SKM-1 (cell line): ENCODE data around the gene FBXO41.

Source experiments
- DNase-seq: peaks from one replicate; lab custom pipeline; 2025; ENCODE audit not compliant: unreplicated experiment; lab: John Stamatoyannopoulos, UW

The FBXO41 gene

DNA sequence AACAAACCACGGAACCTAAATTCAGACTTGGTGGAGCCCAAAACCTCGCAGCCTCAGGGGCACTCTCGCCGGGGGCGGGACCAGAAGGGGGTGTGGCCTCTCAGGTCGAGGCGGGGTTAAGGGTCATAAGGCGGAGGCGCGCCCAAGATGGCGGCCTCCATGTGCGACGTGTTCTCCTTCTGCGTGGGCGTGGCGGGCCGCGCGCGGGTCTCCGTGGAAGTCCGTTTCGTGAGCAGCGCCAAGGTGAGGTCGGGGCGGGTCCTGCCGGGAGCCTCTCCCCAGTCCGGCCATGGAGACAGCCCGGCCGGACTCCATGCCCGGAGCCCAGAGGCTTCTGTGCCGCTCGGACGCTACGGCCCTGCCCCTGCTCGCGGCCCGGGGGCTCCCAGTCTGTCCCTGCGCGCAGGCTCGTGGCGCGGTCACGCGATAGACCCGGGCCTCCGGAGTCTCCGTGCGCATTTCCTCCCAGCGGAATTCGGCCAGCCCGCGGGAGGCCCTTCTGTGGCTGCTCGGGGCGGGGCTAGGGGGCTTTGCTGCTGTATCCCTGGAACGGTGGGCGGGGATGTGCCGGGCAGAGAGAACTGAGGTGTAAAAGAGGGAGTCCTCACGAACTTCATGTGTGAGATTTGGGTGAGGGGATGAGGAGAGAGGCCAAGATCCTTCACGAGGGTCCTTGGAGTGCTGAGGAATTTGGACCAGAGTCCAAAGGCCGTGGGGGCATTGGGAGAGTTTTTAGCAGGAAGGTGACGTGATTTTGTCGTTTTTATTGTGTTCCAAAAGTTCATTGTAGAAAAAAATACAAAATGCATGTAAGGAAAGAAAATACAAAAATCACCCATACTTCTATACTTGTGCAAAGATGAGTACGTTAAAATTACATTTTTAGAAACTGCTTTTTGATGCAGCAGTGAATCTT lies 69.9 kb downstream of the FBXO41 start, which contains the start of gene SMYD5:
Gene SMYD5 (plus strand): TSS at position 126 of the 916 bp plus-strand sequence. CDS start 22 bp downstream, at position 148.
- DNase-seq, result peak; percentile 62

DNA sequence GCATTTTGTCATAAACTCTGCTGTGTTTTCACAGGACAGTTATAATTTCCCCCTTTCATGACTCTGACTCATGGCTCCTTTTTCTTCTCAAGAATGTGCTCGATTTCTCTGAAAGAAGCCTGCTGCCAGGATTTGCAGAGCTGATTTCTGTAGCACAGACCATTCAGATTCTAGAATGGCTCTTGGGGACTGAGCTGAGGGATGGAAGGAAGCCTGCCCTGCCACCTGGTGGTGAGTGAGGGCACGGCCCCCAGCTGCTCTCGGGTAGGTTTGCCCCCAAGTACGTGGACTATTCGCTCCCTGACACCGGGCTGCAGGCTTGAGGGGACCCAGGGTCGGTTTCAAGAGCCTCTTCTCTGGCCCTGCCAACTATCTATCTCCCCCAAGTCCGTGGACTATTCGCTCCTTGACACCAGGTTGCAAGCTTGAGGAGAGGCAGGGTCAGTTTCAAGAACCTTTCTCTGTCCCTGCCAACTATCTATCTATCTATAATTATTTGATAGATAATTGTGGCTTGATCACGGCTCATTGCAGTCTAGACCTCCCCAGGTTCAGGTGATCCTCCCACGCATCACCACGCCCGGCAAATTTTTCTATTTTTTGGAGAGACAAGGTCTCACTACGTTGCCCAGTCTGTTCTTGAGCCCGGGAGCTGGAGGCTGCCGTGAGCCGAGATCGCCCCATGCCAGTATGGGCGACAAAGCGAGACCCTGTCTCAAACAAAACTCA lies 71.7 kb downstream of the FBXO41 start:
- peak; percentile 30 for DNase-seq

DNA sequence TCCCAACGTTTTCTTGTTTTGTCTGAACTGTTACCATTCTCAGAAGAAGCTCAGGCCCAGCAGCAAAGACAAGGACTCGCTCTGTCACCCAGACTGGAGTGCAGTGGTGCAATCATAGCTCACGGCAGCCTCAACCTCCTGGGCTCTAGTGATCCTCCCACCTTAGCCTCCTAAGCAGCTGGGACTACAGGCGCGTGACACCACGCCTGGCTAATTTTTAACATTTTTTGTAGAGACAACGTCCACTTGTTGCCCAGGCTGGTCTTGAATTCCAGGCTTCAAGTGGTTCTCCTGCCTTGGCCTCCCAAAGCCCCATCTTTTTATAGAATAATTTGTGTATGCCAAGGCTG lies 72.2 kb downstream of the FBXO41 start:
- no peak for DNase-seq

DNA sequence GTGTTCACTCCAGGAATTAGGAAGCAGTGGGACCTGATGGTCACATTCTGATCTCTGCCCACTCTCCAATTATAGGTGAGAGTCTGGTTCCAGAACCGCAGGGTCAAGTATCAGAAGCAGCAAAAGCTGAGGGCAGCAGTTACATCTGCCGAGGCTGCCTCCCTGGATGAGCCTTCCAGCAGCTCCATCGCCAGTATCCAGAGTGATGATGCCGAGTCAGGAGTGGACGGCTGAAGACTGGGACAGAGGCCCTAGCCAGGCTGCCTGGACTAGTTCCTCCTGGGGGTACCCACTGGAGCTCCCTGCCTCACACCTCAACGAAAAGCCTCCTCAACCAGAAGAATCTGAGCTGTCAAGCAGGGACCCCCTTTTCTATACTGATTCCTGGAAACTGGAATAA lies 73.6 kb downstream of the FBXO41 start:
- no peak for DNase-seq

DNA sequence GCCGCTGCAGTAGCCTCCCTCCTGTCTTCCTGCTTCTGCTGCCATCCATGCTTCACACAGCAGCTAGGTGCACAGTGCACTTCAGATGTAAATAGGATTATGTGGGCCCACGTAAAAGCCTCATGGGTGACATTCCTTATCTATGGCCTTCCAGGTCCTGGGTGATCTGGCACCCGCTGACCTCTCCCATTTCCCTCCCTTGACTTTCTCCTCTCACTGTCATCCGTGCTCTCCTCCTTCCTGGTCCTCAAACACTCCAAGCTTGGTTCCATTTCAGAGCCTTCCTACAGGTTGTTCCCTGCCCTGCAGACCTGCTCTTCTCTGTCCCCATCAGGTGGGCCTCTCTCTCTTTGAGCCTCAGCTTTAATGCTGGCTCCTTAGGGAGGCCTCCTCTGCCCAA lies 74.3 kb downstream of the FBXO41 start:
- no peak for DNase-seq

DNA sequence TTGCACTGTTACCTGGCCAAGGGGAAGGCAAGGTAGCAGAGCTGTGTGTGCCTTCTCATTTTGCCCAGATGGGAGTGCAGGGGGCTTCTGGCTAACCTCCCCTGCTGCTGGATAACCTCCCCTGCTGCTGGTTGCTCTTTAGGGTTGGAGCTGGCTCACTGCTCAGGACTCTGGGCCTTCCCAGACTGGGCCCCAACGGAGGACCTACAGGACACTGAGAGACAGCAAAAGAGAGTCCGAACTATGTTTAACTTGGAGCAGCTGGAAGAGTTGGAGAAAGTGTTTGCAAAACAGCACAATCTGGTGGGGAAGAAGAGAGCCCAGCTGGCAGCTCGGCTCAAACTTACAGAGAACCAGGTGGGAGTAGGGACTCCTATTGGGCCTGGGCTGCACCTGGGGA lies 76.0 kb downstream of the FBXO41 start:
- DNase-seq, result no peak

DNA sequence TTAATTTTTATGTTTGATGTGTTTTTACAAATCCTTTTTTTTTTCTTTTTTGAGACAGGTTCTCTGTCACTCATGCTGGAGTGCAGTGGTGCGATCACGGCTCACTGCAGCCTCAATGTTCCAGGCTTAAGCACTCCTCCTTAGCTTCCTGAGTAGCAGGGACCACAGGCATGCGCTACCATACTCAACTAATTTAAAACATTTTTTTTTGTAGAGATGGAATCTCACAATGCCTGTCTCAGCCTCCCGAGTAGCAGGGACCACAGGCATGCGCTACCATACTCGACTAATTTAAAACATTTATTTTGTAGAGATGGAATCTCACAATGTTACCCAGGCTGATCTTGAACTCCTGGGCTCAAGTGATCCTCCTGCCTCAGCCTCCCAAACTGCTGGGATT lies 78.7 kb downstream of the FBXO41 start:
- DNase-seq, result no peak
